ENCODE data around the gene SREBF2.

GRCh38 chr22:41907436-41908401 lies 74.8 kb downstream of the SREBF2 start:
- TF ChIP-seq CTCF (IDR thresholded peaks at IDR 0.05): no peak
- TF ChIP-seq POLR2AphosphoS5 (IDR thresholded peaks at IDR 0.05): no peak
